Right hindlimb (tissue), 1 donor: Measurements from ENCODE around the gene CADM4.
"Not testable (repeated sequence)": the region's sequence is repeated elsewhere in the genome, so short reads cannot be mapped to it uniquely, and the experiment has no call there.

Experiments used
- DNase-seq: peaks from one replicate; pipeline ENCODE4 v3.0.0-alpha.2; 2018

CADM4 gene

DNA sequence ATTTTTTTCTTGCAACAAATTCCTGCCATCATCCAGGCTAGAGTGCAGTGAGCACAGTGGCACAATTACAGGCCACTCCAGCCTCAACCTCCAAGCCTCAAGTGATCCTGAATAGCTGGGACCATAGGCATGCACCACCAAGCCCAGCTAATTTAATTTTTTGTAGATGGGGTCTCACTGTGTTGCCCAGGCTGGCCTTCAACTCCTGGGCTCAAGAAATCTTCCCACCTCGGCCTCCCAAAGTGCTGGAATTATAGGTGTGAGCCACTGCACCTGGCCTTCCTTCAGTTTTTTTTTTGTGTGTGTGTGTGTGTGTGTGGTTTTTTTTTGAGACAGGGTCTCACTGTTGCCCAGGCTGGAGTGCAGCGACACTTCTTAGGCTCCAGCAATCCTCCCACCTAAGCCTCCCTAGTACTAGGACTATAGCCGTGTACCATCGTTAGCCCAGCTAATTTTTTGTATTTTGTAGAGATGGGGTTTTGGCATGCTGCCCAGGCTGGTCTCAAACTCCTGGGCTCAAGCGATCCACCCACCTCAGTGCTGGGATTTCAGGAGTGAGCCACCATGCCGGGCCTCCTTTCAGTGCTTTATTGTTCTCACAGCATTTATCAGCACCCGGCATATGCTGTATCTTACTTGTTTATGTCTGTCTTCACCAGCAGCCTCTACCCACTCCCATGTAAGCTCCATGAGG is 33.6 kb downstream of the CADM4 start:
- no peak for DNase-seq

DNA sequence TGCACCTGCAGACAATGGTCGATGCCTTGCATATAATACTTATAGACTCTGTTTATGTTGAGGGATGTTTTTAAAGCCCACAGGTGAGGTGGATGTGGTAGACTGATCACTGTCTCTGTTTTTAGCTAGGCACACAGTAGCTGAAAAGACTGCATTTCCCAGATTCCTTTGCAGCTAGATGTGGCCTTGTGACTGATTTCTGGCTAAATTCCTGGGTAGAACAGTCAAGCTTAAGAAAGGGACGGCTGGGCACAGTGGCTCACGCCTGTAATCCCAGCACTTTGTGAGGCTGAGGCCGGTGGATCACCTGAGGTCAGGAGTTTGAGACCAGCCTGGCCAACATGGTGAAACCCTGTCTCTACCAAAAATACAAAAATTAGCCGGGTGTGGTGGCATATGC is 39.3 kb downstream of the CADM4 start:
- not testable (repeated sequence) for DNase-seq

DNA sequence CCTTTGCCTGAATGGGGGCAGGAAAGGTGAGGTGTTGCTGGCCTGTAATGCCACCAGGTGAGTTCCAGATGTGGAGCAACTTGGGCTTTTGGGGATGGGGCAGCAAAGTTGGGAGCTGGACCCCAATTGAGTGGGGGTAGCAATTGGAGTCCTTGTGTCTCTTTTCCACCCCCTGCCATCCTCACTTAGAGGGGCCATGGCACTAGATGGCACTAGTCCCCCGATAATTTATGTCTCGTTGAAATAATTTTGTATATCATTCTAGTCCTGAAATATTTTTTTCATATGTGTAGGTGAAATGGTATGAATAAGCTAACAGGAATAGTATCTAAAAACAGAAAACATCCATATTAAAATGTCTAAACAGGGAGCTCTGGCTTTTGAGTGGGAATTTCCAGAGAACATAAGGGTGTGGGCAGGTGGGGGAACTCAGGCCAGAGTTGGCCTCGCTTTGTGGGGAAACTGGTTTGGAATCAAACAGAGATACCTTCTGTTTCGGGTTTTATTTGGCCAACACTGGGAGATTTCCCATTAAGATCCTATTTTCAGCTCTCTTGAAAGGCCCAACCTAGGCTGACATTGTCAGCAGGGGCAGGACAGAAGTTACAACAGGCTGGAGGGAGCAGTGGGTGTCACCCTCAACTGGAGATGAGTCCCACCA is 39.9 kb downstream of the CADM4 start:
- no peak for DNase-seq

DNA sequence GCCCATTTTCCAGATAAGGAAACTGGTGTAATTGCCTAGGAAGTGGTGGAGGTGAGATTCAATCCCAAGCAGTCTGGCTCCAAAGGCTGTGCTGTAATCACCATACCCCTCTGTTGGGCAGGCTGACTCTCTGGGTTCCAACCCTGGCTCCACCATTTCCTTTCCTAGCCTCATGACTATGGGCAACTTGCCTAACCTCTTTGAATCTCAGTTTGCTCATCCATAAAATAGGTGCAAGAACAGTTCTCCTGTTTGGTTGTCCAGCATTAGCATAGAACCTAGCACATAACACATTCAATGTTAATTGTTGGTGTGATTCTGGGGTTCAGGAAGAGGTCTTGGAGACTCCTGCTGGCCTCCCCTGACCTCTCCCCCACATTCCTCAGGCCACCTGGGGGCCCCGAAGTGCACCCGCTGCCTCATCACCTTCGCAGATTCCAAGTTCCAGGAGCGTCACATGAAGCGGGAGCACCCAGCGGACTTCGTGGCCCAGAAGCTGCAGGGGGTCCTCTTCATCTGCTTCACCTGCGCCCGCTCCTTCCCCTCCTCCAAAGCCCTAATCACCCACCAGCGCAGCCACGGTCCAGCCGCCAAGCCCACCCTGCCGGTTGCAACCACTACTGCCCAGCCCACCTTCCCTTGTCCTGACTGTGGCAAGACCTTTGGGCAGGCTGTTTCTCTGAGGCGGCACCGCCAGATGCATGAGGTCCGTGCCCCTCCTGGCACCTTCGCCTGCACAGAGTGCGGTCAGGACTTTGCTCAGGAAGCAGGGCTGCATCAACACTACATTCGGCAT is 41.0 kb downstream of the CADM4 start:
- DNase-seq: no peak

- no peak for DNase-seq
Observed at GRCh38 chr19:43597876-43598275, 41.8 kb downstream of the CADM4 start.

DNA sequence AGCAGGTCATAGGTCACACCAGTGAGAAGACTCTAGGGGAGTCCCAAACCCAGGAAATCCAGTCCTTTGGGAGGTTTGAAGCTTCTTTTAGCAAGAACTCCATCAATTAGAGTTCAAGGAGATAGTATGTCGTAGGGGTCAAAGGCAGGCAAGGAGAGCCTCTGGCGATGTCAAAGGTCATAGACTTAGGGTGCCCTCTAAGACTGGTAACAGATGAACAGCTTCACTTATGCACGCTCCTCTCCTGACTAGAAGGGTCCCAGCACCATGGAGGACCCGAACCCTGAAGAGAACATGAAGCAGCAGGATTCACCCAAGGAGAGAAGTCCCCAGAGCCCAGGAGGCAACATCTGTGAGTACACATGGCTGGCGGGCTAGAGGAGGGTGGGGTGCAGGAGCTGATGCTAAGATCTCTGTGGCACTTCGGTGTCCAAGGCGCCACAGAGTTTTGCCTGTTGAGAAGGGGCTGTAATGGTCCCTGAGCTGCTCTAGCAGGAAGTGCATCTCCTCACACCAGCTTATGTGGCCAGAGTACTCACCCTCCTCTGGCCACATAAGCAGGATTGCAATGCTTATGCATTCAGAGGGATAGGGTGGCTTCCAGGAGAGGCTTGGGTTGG is 42.7 kb downstream of the CADM4 start:
- no peak for DNase-seq

DNA sequence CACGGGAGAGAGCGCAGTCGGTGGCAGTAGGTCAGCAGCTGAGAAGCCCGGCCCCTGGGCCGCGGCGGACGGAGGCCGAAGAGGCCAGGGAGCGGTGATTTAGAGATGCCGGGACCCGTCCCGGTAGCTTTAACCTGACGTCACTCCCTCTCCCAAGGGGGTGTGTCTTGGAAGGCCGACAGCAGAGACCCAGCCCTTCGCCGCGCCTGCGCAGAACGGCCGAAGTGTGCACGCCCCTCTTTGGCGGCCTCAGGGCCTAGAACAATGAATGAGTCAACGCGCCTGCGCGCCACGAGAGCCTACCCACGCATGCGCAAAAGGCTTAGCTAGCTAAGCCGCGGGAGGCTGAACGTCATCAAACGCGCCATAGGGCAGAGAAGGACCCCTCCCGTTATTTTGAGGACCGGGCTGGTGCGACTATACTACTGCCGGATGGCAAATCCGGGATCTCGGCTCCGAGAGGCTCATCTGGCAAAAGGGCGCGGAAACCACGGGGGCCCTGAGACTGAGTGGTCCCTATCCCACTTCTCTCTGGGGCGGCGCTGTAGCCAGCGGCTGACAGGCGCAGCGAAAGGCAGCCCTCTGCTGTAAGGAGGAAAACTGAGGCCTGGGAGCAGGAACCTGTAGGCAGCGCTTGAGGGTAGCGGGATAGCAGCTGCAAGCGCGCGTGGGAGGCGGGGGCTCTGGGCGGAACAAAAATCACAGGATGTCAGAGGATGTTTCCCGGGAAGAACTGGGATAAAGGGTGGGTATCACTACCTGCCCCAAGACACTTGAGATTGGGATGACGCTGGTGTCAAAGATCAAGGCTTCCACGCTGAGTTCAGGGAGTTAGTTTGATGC is 43.4 kb downstream of the CADM4 start, which contains the start of the genes IRGQ and ZNF576:
Gene IRGQ (minus strand): TSS at position 136 of the 843 bp plus-strand sequence. CDS start 796 bp downstream, outside the sequence.
Gene ZNF576 (plus strand): TSS at position 597 of the 843 bp plus-strand sequence. CDS start 514 bp downstream, outside the sequence.
- peak; percentile 100 for DNase-seq

GRCh38 chr19:43595605-43595998 is 44.0 kb downstream of the CADM4 start:
- DNase-seq: no peak

GRCh38 chr19:43594710-43595604 is 44.7 kb downstream of the CADM4 start:
- DNase-seq: peak; percentile 73

- DNase-seq: no peak
Observed at GRCh38 chr19:43594081-43594697, 45.5 kb downstream of the CADM4 start.

DNA sequence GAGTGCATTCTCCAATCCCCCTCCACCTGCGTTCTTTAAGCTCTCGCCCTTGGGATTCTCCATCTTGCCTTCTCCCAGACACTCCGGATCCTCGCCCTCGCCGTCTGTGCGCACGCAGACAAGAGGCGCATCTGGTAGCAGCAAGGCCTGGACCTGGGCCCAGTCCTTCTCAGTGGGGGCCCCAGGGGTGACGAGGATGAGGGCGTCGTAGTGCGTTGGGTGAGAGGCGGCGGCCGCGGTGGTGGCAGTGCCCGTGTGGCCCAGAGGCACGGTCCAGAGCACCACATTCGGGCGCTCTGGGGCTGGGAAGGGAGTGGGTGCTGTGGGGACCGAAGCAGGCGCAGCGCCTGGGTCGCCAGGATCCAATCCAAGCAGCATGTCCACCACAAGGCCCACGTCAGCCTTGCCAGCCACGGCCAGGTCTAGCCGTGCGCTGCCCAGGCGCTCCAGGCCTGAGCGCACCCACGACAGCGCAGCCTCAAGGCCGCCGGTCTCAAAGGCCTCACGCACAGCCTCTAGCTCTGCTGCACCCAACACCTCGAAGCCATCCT is 46.8 kb downstream of the CADM4 start:
- no peak for DNase-seq

DNA sequence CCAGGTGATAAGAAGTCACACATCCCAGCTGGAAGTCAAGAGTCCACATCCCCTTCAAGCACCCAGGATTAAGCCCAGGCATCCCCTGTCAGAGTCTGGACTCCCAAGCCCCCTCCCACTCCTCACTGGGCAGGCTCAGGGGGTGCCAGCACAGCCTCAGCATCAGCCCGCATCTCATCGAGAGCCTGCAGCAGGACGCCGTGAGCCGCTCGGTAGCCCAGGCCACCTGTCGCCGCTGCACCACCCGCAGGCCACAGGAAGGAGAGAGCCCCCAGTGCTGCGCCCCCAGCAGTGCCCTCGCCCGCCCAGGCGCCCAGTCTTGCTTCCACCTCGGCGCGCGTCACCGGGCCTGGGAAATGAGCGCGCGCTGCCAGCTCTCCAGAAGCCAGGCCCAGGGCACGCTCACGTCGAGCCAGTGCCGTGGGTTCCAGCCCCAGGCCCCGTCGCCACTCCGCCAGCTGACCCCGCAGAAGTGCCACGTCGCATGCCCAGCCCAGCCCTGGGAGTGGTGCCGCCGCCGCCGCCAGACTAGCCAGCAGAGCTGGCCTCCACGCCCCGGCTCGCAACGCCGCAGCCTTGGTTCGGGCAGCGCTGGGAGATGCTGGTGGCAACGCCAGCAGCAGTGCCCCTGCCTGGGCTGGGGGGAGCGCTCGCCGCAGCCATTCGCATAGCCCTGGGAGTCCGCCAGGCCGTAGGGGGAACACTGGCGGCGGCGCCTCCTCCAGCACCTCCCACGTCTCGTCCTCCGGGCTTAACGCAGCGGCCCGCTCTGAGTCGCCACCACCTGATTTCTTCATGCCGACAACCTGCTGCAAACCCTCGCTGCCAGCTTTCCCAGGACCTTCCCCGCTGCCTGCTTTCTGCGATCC is 47.5 kb downstream of the CADM4 start:
- DNase-seq: no peak

- DNase-seq: no peak
Observed at GRCh38 chr19:43589678-43590077, 50.0 kb downstream of the CADM4 start.

DNA sequence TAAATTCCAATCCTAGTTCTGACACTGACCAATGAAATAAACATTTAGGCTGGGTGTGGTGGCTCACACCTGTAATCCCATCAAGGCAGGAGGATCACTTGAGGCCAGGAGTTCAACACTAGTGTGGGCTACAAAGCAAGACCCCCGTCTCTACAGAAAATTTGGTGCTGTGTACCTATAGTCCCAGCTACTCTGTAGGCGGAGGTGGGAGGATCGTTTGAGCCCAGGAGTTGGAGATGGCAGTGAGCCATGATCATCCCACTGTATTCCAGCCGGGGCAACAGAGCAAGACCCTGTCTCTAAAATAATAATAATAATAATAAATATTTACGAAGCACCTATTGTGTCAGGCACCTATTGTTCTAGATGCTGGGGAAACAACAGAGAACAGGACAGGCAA is 50.4 kb downstream of the CADM4 start:
- no peak for DNase-seq

DNA sequence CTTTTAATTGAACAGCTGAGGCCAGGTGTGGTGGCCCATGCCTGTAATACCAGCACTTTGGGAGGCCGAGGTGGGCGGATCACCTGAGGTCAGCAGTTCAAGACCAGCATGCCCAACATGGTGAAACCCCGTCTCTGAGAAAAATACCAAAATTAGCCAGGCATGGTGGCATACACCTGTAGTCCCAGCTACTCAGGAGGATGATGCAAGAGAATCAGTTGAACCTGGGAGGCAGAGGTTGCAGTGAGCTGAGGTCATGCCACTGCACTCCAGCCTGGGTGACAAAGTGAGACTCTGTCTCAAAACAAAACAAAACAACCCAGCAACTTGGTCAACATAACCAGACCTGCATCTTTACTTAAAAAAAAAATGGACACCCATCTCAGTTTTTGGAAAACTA is 52.6 kb downstream of the CADM4 start:
- not testable (repeated sequence) for DNase-seq

- DNase-seq: no peak
Observed at GRCh38 chr19:43586346-43586745, 53.3 kb downstream of the CADM4 start.

GRCh38 chr19:43584484-43584883 is 55.2 kb downstream of the CADM4 start:
- DNase-seq: no peak

GRCh38 chr19:43582495-43582894 is 57.2 kb downstream of the CADM4 start:
- no peak for DNase-seq

DNA sequence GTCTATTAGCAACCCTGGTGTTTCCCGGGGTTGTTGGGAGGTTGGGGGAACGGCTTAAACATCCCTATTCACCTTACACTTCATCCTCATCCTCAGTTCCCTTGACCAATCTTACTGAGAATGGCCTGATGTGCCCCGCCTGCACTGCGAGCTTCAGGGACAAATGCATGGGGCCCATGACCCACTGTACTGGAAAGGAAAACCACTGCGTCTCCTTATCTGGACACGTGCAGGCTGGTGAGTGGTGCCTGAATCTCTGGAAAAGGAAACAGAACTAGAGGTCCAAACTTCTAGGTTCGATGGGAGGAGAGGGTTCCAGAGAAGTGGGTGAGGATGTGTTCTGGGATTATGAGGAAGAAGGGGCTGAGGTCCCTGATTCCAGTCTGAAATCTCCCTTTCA is 58.2 kb downstream of the CADM4 start:
- no peak for DNase-seq
